ENCODE measurements around the gene BCL2L2.

DNA sequence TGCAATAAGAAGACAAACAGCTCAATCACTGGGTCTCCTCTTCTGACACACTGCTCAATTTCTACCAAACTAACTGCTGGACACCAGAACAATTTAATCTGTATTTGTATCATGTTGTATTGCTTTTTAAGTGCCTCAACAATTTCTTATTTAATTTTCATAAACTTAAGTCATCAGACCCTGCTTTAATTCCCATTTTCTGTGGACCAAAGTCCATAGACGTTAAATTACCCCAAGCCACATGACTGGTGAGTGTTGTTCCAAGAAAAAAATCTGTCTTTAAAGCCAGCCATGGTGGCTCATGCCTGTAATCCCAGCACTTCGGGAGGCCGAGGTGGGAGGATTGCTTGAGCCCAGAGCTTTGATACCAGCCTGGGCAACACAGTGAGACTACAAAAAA lies 29.4 kb upstream of the BCL2L2 start:
- TF ChIP-seq, protein P1, sequence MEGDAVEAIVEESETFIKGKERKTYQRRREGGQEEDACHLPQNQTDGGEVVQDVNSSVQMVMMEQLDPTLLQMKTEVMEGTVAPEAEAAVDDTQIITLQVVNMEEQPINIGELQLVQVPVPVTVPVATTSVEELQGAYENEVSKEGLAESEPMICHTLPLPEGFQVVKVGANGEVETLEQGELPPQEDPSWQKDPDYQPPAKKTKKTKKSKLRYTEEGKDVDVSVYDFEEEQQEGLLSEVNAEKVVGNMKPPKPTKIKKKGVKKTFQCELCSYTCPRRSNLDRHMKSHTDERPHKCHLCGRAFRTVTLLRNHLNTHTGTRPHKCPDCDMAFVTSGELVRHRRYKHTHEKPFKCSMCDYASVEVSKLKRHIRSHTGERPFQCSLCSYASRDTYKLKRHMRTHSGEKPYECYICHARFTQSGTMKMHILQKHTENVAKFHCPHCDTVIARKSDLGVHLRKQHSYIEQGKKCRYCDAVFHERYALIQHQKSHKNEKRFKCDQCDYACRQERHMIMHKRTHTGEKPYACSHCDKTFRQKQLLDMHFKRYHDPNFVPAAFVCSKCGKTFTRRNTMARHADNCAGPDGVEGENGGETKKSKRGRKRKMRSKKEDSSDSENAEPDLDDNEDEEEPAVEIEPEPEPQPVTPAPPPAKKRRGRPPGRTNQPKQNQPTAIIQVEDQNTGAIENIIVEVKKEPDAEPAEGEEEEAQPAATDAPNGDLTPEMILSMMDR (IDR thresholded peaks at IDR 0.05) = no peak
- TF ChIP-seq POLR2A (IDR thresholded peaks at IDR 0.05) = no peak
